ENCODE measurements around the gene PRPF18.

Gene PRPF18

GRCh38 chr10:13637894-13638293 is 51.1 kb downstream of the PRPF18 start:
- no peak for DNase-seq (ENCODE audit: low read depth in 2 of 2)

- no peak for DNase-seq (ENCODE audit: low read depth in 2 of 2)
These were observed 55.5 kb downstream of the PRPF18 start for GRCh38 chr10:13642293-13642692.

GRCh38 chr10:13643016-13643415 is 56.3 kb downstream of the PRPF18 start:
- DNase-seq (ENCODE audit: low read depth in 2 of 2) = no peak

GRCh38 chr10:13644866-13645265 is 58.1 kb downstream of the PRPF18 start:
- no peak for DNase-seq (ENCODE audit: low read depth in 2 of 2)

- DNase-seq (ENCODE audit: low read depth in 2 of 2) = no peak
These were observed 61.7 kb downstream of the PRPF18 start for GRCh38 chr10:13648425-13648824.

GRCh38 chr10:13649844-13650520 is 63.2 kb downstream of the PRPF18 start:
- no peak for DNase-seq (ENCODE audit: low read depth in 2 of 2)

- no peak for DNase-seq (ENCODE audit: low read depth in 2 of 2)
These were observed 64.2 kb downstream of the PRPF18 start for GRCh38 chr10:13650961-13651360.

GRCh38 chr10:13651969-13652720 is 65.4 kb downstream of the PRPF18 start:
- DNase-seq (ENCODE audit: low read depth in 2 of 2) = no peak

- no peak for DNase-seq (ENCODE audit: low read depth in 2 of 2)
These were observed 66.1 kb downstream of the PRPF18 start for GRCh38 chr10:13652860-13653259.

GRCh38 chr10:13654118-13654830 is 67.5 kb downstream of the PRPF18 start:
- no peak for DNase-seq (ENCODE audit: low read depth in 2 of 2)

GRCh38 chr10:13654846-13655245 is 68.1 kb downstream of the PRPF18 start:
- DNase-seq (ENCODE audit: low read depth in 2 of 2) = no peak

GRCh38 chr10:13656337-13657100 is 69.8 kb downstream of the PRPF18 start:
- no peak for DNase-seq (ENCODE audit: low read depth in 2 of 2)

GRCh38 chr10:13657101-13657680 is 70.4 kb downstream of the PRPF18 start:
- DNase-seq (ENCODE audit: low read depth in 2 of 2) = no peak

GRCh38 chr10:13658264-13658663 is 71.5 kb downstream of the PRPF18 start:
- no peak for DNase-seq (ENCODE audit: low read depth in 2 of 2)

- no peak for DNase-seq (ENCODE audit: low read depth in 2 of 2)
These were observed 72.3 kb downstream of the PRPF18 start for GRCh38 chr10:13658871-13659685.

GRCh38 chr10:13659887-13660550 is 73.3 kb downstream of the PRPF18 start:
- peak; percentile 32 to 39 for DNase-seq (ENCODE audit: low read depth in 2 of 2)

GRCh38 chr10:13660551-13660920 is 73.8 kb downstream of the PRPF18 start:
- no peak for DNase-seq (ENCODE audit: low read depth in 2 of 2)

GRCh38 chr10:13661256-13661655 is 74.5 kb downstream of the PRPF18 start:
- DNase-seq (ENCODE audit: low read depth in 2 of 2) = no peak

- DNase-seq (ENCODE audit: low read depth in 2 of 2) = no peak
These were observed 78.9 kb downstream of the PRPF18 start for GRCh38 chr10:13665516-13666262.

- DNase-seq (ENCODE audit: low read depth in 2 of 2) = no peak
These were observed 81.4 kb downstream of the PRPF18 start for GRCh38 chr10:13668126-13668525.

Data from stimulated activated CD8-positive, alpha-beta memory T cell treated with anti-CD3 and anti-CD28 coated beads, Interleukin-2, amount 100 ng/mL, for 1 hour (primary cell).